ENCODE results near the gene FLYWCH1.

GRCh38 chr16:2919511-2920255, 8.0 kb downstream of the FLYWCH1 start:
- peak; percentile 98 for TF ChIP-seq CTCF (IDR thresholded peaks at IDR 0.05)
- no peak for TF ChIP-seq POLR2A (IDR thresholded peaks at IDR 0.05; ENCODE audit: low read depth)
- TF ChIP-seq EP300 (IDR thresholded peaks at IDR 0.05) = no peak
